ENCODE measurements around the gene CRYGS. TPM values are rescaled to one million over a fixed set of nuclear protein-coding genes. Genes with fewer than 3 reads are reported as not detected.
"Not testable (repeated sequence)": the region's sequence is repeated elsewhere in the genome, so short reads cannot be mapped to it uniquely, and the experiment has no call there.

CRYGS gene
- total RNA-seq, 1 donor from 2014 or later = 1.0 TPM

- H3K36me3 ChIP-seq (ENCODE audit: control insufficient read depth in 3 of 3, insufficient read depth in 3 of 3, low read length in 3 of 3); H3K4me1 ChIP-seq (ENCODE audit: control insufficient read depth in 3 of 3, insufficient read depth in 3 of 3, low read length in 3 of 3); H3K9ac ChIP-seq (ENCODE audit: low read depth in 1 of 3, low read length in 3 of 3); H3K27ac ChIP-seq (ENCODE audit: low read depth, low read length); H3K9me3 ChIP-seq (ENCODE audit: control insufficient read depth in 3 of 3, low read length in 3 of 3); H3K27me3 ChIP-seq (ENCODE audit: control insufficient read depth in 3 of 3, insufficient read depth in 3 of 3, low read length in 3 of 3); H3K4me3 ChIP-seq (ENCODE audit: low read length in 3 of 3): not testable (repeated sequence)
Measured at GRCh38 chr3:186498022-186498421, 46.2 kb downstream of the CRYGS start.

GRCh38 chr3:186497608-186498007 is 46.6 kb downstream of the CRYGS start:
- Histone ChIP-seq H3K9me3 (ENCODE audit: control insufficient read depth in 3 of 3, low read length in 3 of 3) (no peaks in the 10 kb centered on the region), H3K9ac (ENCODE audit: low read depth in 1 of 3, low read length in 3 of 3) (no peak overlapping the region), H3K36me3 (ENCODE audit: control insufficient read depth in 3 of 3, insufficient read depth in 3 of 3, low read length in 3 of 3) (no peaks in the 10 kb centered on the region), H3K27me3 (ENCODE audit: control insufficient read depth in 3 of 3, insufficient read depth in 3 of 3, low read length in 3 of 3) (peaks cover 1 to 5% (median 2%) of the 10 kb centered on the region in 3 donors), H3K4me3 (ENCODE audit: low read length in 3 of 3) (no peak overlapping the region), H3K27ac (ENCODE audit: low read depth, low read length) (no peak overlapping the region), H3K4me1 (ENCODE audit: control insufficient read depth in 3 of 3, insufficient read depth in 3 of 3, low read length in 3 of 3) (peaks cover 0 to 5% (median 5%) of the 10 kb centered on the region in 3 donors)

GRCh38 chr3:186496635-186497034 is 47.5 kb downstream of the CRYGS start:
- peaks cover 0 to 5% (median 5%) of the 10 kb centered on the region in 3 donors for H3K4me1 ChIP-seq (ENCODE audit: control insufficient read depth in 3 of 3, insufficient read depth in 3 of 3, low read length in 3 of 3)
- no peak overlapping the region for H3K9ac ChIP-seq (ENCODE audit: low read depth in 1 of 3, low read length in 3 of 3)
- no peak overlapping the region for H3K4me3 ChIP-seq (ENCODE audit: low read length in 3 of 3)
- H3K9me3 ChIP-seq (ENCODE audit: control insufficient read depth in 3 of 3, low read length in 3 of 3) = no peaks in the 10 kb centered on the region
- H3K27me3 ChIP-seq (ENCODE audit: control insufficient read depth in 3 of 3, insufficient read depth in 3 of 3, low read length in 3 of 3) = peaks cover 0 to 3% (median 2%) of the 10 kb centered on the region in 3 donors
- no peak overlapping the region for H3K27ac ChIP-seq (ENCODE audit: low read depth, low read length)
- no peaks in the 10 kb centered on the region for H3K36me3 ChIP-seq (ENCODE audit: control insufficient read depth in 3 of 3, insufficient read depth in 3 of 3, low read length in 3 of 3)

GRCh38 chr3:186496016-186496415 is 48.2 kb downstream of the CRYGS start:
- Histone ChIP-seq H3K4me1 (ENCODE audit: control insufficient read depth in 3 of 3, insufficient read depth in 3 of 3, low read length in 3 of 3) (peaks cover 0 to 5% (median 5%) of the 10 kb centered on the region in 3 donors), H3K9ac (ENCODE audit: low read depth in 1 of 3, low read length in 3 of 3) (no peak overlapping the region), H3K36me3 (ENCODE audit: control insufficient read depth in 3 of 3, insufficient read depth in 3 of 3, low read length in 3 of 3) (no peaks in the 10 kb centered on the region), H3K4me3 (ENCODE audit: low read length in 3 of 3) (no peak overlapping the region), H3K9me3 (ENCODE audit: control insufficient read depth in 3 of 3, low read length in 3 of 3) (no peaks in the 10 kb centered on the region), H3K27ac (ENCODE audit: low read depth, low read length) (no peak overlapping the region), H3K27me3 (ENCODE audit: control insufficient read depth in 3 of 3, insufficient read depth in 3 of 3, low read length in 3 of 3) (peaks cover 0 to 3% (median 2%) of the 10 kb centered on the region in 3 donors)

- Histone ChIP-seq H3K4me1 (ENCODE audit: control insufficient read depth in 3 of 3, insufficient read depth in 3 of 3, low read length in 3 of 3) (peaks cover 0 to 5% (median 5%) of the 10 kb centered on the region in 3 donors), H3K9me3 (ENCODE audit: control insufficient read depth in 3 of 3, low read length in 3 of 3) (no peaks in the 10 kb centered on the region), H3K36me3 (ENCODE audit: control insufficient read depth in 3 of 3, insufficient read depth in 3 of 3, low read length in 3 of 3) (no peaks in the 10 kb centered on the region), H3K27ac (ENCODE audit: low read depth, low read length) (no peak overlapping the region), H3K4me3 (ENCODE audit: low read length in 3 of 3) (no peak overlapping the region), H3K9ac (ENCODE audit: low read depth in 1 of 3, low read length in 3 of 3) (no peak overlapping the region), H3K27me3 (ENCODE audit: control insufficient read depth in 3 of 3, insufficient read depth in 3 of 3, low read length in 3 of 3) (peaks cover 0 to 3% (median 2%) of the 10 kb centered on the region in 3 donors)
Measured at GRCh38 chr3:186493525-186494255, 50.5 kb downstream of the CRYGS start.

- Histone ChIP-seq H3K27me3 (ENCODE audit: control insufficient read depth in 3 of 3, insufficient read depth in 3 of 3, low read length in 3 of 3) (peaks cover 0 to 3% (median 2%) of the 10 kb centered on the region in 3 donors), H3K9ac (ENCODE audit: low read depth in 1 of 3, low read length in 3 of 3) (no peak overlapping the region), H3K27ac (ENCODE audit: low read depth, low read length) (no peak overlapping the region), H3K4me1 (ENCODE audit: control insufficient read depth in 3 of 3, insufficient read depth in 3 of 3, low read length in 3 of 3) (peaks cover 0 to 5% (median 5%) of the 10 kb centered on the region in 3 donors), H3K4me3 (ENCODE audit: low read length in 3 of 3) (no peak overlapping the region), H3K9me3 (ENCODE audit: control insufficient read depth in 3 of 3, low read length in 3 of 3) (no peaks in the 10 kb centered on the region), H3K36me3 (ENCODE audit: control insufficient read depth in 3 of 3, insufficient read depth in 3 of 3, low read length in 3 of 3) (no peaks in the 10 kb centered on the region)
Measured at GRCh38 chr3:186492385-186492984, 51.7 kb downstream of the CRYGS start.

GRCh38 chr3:186489507-186489906 is 54.7 kb downstream of the CRYGS start:
- Histone ChIP-seq H3K4me3 (ENCODE audit: low read length in 3 of 3) (no peak overlapping the region), H3K9me3 (ENCODE audit: control insufficient read depth in 3 of 3, low read length in 3 of 3) (no peaks in the 10 kb centered on the region), H3K27ac (ENCODE audit: low read depth, low read length) (no peak overlapping the region), H3K36me3 (ENCODE audit: control insufficient read depth in 3 of 3, insufficient read depth in 3 of 3, low read length in 3 of 3) (no peaks in the 10 kb centered on the region), H3K9ac (ENCODE audit: low read depth in 1 of 3, low read length in 3 of 3) (no peak overlapping the region), H3K27me3 (ENCODE audit: control insufficient read depth in 3 of 3, insufficient read depth in 3 of 3, low read length in 3 of 3) (peaks cover 0 to 3% (median 2%) of the 10 kb centered on the region in 3 donors), H3K4me1 (ENCODE audit: control insufficient read depth in 3 of 3, insufficient read depth in 3 of 3, low read length in 3 of 3) (no peaks in the 10 kb centered on the region)

Other genes with a start within 250 kb of the CRYGS start
- gene DGKG, start 182.1 kb downstream of the CRYGS start, total RNA-seq = 2.6 TPM
- gene TBCCD1, start 23.0 kb upstream of the CRYGS start, total RNA-seq = 14.6 TPM
- gene DNAJB11, start 26.3 kb upstream of the CRYGS start, total RNA-seq = 24.5 TPM
- 0.52 TPM for gene AHSG, start 68.7 kb upstream of the CRYGS start, total RNA-seq
- gene FETUB, start 96.0 kb upstream of the CRYGS start, total RNA-seq = not detected
- not detected for gene HRG, start 121.6 kb upstream of the CRYGS start, total RNA-seq
- gene KNG1, start 173.0 kb upstream of the CRYGS start, total RNA-seq = 0.52 TPM
- 795 TPM for gene EIF4A2, start 239.2 kb upstream of the CRYGS start, total RNA-seq